Uterus (tissue), 2 donors: Measurements from ENCODE around the gene SEPTIN10.

ENCODE experiments used
- CTCF ChIP-seq, 4 experiments: fragments of 200-600 bp in 2 of 4; fragments of 450-650 bp in 2 of 4; sonication (generic) in 2 of 4; IDR thresholded peaks; one replicate each; pipeline ENCODE4 v1.5.1; 2016 to 2019; ENCODE audit warnings: antibody characterized with exemption in 4 of 4, mild to moderate bottlenecking in 2 of 4, moderate library complexity in 1 of 4
- POLR2A ChIP-seq, 2 donors: fragments of 450-650 bp; IDR thresholded peaks; one replicate each; pipeline ENCODE4 v1.6.1; 2016; ENCODE audit warnings: antibody characterized with exemption in 2 of 2, mild to moderate bottlenecking in 1 of 2, moderate library complexity in 1 of 2

GRCh38 chr2:109655287-109655686 lies 41.5 kb upstream of the SEPTIN10 start:
- TF ChIP-seq CTCF (IDR thresholded peaks at IDR 0.05) = no peak
- TF ChIP-seq POLR2A (IDR thresholded peaks at IDR 0.05) = no peak
